Measurements from ENCODE around the gene SHISAL2A.

Gene SHISAL2A

DNA sequence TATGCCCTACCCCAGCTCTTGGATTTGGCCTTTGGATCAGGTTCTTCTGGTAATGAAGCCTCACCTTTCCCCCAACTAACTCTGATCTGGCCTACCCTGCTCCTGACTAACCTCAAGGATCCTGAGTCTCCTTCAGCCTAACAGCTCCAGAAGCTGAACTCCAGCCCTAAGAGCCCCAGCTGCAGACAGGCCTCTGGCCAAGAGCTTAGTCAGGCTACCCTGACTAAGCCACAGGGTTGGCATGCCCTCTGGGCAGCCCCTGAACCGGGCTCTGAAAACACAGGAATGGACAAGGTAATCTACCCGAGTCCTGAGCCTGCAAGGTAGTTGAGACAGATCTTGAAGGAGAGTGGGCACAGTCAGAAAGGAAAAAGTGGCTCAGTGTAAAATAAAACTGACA lies 35.7 kb downstream of the SHISAL2A start:
- in situ Hi-C loops (cut with HindIII; ENCODE audit: low pct_unique_long_range_greater_than_20kb, low sequenced_read_pairs): no loop called here
- no peak for TF ChIP-seq JUND (IDR thresholded peaks at IDR 0.05; ENCODE audit: low read depth)
- no peak for DNase-seq (ENCODE audit: low read depth in 1 of 2, low spot score in 1 of 2)

DNA sequence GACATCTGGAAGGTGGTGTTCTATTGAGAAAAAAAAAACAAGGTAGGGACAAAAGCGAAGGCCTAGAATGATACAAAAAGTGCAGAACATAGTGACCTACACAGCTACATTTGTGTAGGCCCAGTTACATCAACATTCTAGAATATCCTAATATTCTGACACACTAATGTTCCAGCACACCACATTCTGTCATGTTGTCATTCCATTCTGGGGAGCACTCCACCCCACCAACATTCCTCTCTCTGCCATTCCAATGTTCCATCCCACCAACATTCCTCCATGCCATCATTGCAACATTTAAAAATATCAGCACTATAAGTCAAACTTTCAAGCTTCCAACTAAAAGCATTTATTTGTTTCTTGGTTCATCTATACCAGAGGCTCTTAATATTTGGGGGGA lies 36.7 kb downstream of the SHISAL2A start:
- in situ Hi-C loops (cut with HindIII; ENCODE audit: low pct_unique_long_range_greater_than_20kb, low sequenced_read_pairs): no loop called here
- DNase-seq (ENCODE audit: low read depth in 1 of 2, low spot score in 1 of 2): no peak
- no peak for TF ChIP-seq JUND (IDR thresholded peaks at IDR 0.05; ENCODE audit: low read depth)

DNA sequence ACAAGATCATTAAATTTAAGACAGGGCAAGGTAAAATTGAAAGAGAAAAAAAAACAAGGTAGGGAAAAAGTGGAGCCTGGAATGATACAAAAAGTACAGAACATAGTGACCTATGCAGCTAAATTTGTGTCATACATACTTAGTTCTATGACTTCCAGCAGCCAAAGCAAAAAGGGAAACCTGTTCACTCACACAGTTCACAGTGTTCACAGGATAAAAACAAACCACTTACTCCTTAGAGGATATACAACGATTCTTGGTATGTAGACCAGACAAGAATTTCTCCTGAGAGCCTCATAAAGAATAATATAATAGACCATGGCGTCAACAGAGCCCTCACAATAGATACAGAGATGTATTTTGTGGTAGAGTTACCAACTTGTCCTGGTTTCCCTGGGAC lies 37.6 kb downstream of the SHISAL2A start:
- TF ChIP-seq JUND (IDR thresholded peaks at IDR 0.05; ENCODE audit: low read depth): no peak
- no peak for DNase-seq (ENCODE audit: low read depth in 1 of 2, low spot score in 1 of 2)
- in situ Hi-C loops (cut with HindIII; ENCODE audit: low pct_unique_long_range_greater_than_20kb, low sequenced_read_pairs): no loop called here

DNA sequence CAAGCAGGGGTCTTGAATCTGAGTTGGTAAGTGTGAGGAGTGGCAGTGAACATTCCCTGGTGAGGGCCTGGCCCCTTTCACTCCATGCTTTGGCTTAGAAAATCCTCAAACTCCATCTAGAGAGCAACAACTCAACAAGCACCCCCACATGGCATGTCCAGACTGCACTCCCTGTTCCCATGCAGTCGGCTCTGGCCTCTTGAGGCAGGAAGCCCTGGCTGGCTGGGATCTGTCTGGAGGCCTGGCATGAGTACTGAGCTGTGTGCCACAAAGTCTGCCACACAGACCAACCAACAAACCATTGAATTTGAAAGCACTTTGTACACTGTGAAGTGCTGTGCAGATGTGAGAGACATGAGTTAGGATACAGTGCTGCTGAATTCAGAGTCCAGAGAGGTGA lies 40.0 kb downstream of the SHISAL2A start:
- TF ChIP-seq JUND (IDR thresholded peaks at IDR 0.05; ENCODE audit: low read depth): no peak
- no peak for DNase-seq (ENCODE audit: low read depth in 1 of 2, low spot score in 1 of 2)
- in situ Hi-C loops (cut with HindIII; ENCODE audit: low pct_unique_long_range_greater_than_20kb, low sequenced_read_pairs): no loop called here

DNA sequence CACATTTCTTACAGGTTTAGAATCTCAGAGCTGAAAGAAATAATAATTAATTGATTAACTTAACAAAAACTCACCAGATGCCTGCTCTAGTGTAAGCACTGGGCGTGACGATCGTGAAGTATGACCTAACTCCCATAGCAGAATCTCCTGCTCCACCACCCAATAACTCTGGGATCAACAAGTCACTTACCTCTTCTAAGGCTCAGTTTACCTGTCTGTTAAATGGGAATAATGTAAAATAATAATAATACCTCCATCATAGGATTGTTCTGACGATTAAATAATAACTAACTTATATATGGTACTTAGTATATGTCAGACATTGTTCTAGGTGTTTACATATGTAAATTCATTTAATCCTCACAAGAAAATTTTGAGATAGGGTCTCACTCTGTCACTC lies 40.5 kb downstream of the SHISAL2A start:
- TF ChIP-seq JUND (IDR thresholded peaks at IDR 0.05; ENCODE audit: low read depth): no peak
- no peak for DNase-seq (ENCODE audit: low read depth in 1 of 2, low spot score in 1 of 2)
- in situ Hi-C loops (cut with HindIII; ENCODE audit: low pct_unique_long_range_greater_than_20kb, low sequenced_read_pairs): no loop called here

DNA sequence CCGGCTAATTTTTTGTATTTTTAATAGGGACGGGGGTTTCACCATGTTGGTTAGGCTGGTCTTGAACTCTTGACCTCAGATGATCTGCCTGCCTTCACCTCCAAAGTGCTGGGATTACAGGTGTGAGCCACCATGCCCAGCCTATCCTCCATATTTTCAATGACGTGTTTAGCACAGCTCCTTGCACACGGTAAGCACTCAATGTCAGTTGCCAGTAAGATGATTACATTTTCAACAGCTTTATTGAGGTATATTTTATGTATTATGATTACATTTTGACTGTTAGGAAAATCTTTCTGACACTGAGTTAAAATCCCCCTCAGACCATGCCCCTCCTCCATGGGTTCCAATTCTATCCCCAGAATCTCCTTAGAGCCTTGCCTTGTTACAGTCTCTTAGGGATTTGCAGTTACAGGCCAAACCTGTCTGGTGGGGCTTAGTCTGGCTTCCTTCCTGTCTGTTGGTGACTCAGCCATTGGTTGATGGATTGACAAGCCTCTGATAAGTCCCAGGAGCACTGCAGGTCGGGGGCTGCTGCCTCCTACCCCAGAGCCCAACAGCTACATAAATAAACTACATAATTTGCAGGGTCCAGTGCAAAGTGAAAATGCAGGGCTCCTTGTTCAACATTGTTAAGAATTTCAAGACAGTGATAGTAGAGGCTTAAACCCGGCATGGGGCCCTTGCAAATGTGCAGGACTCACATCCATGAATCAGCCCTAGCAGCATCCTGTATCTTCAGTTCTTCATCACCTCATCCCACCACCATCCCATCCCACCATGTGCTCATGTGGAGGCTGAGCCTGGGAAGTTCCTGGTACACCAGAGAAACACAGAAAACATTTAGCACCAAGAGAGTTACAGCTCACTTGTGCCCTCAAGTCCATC lies 41.8 kb downstream of the SHISAL2A start:
- DNase-seq (ENCODE audit: low read depth in 1 of 2, low spot score in 1 of 2): peak in 1 of 2 experiments; percentile 72
- in situ Hi-C loops (cut with HindIII; ENCODE audit: low pct_unique_long_range_greater_than_20kb, low sequenced_read_pairs): no loop called here
- TF ChIP-seq JUND (IDR thresholded peaks at IDR 0.05; ENCODE audit: low read depth): no peak

DNA sequence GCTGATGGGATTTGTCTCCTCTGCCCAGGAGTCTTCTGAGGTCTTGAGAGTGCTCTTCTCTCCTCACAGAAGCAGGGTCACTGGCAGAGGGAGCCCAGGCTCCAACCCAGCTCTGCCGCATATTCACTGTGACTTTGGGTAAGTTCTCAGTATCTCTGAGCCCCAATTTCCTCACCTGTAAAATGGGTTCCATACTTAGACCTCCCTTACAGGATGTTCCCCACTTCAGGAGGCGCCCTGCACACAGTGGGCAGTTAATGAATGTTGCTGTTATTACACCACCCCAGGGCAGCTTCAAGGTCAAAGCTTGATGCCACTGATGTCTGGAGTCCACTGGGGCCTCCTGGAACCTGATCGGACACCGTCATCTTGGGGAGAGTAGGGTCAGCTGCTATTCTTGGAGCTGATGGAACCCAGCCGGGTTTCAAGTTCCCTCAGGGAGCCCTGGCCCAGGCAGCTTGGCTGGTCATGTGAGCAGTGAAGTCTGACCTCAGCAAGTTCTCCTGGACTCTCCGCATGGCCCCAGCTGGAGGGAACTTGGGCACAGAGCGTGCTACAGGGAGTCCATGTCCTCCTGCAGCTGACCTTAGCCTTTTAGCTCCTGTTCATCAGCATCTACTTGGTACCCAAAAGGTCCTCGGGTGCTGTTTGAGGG lies 43.4 kb downstream of the SHISAL2A start:
- DNase-seq (ENCODE audit: low read depth in 1 of 2, low spot score in 1 of 2): no peak
- in situ Hi-C loops (cut with HindIII; ENCODE audit: low pct_unique_long_range_greater_than_20kb, low sequenced_read_pairs): no loop called here
- TF ChIP-seq JUND (IDR thresholded peaks at IDR 0.05; ENCODE audit: low read depth): no peak

DNA sequence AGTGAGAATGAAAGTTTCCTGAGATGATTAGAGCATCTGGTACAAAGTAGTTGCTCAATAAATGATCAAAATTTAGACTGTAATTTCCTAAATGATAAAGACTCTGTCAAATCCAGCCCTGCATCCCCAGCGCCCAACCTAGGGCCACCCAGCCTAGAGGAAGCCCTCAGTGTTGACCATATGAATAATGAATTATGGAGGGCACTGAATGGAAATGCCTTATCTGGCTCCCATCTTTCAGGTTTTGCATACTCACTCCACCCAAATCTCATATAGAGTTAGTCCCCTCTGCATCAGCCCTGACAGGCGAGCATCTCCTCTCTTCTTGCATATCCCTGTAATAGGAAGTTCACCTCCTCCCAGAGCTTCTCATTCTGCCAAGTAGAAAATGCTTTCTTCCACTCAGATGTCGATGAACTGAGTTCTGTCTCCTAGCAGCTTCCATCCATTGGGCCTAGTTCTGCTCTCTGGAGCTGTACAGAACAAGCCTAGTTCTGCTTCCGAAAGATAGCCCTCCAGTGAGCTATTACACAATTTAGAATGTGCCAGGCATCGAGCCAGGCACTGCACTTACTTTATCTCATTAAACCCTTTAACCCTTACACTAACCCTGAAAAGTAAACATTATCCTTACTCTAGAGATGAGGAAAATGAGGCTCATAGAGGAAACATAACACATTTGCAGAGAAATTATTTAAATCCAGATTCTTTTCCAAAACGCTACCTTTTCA lies 44.3 kb downstream of the SHISAL2A start:
- in situ Hi-C loops (cut with HindIII; ENCODE audit: low pct_unique_long_range_greater_than_20kb, low sequenced_read_pairs): no loop called here
- DNase-seq (ENCODE audit: low read depth in 1 of 2, low spot score in 1 of 2): no peak
- no peak for TF ChIP-seq JUND (IDR thresholded peaks at IDR 0.05; ENCODE audit: low read depth)

DNA sequence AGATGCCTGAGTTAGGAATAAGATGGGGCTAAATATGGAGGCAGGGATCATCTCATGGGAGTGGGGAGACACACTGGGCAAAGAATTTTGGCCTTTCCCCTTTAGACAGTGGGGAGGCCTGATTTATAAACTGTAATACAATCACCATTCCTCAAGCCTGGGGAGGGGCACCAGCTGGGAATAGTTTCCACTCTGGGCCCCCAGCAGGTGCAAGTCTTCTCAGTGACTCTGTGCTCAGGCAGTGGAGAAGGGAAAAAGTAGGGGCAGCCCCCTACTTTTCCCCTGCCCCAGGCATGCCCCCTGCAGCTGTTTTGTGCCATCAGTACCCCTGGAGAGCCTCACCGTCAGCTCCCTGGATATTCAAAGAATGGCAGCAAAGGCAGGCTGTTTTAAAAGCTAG lies 46.1 kb downstream of the SHISAL2A start:
- no peak for DNase-seq (ENCODE audit: low read depth in 1 of 2, low spot score in 1 of 2)
- no peak for TF ChIP-seq JUND (IDR thresholded peaks at IDR 0.05; ENCODE audit: low read depth)
- in situ Hi-C loops (cut with HindIII; ENCODE audit: low pct_unique_long_range_greater_than_20kb, low sequenced_read_pairs): no loop called here

DNA sequence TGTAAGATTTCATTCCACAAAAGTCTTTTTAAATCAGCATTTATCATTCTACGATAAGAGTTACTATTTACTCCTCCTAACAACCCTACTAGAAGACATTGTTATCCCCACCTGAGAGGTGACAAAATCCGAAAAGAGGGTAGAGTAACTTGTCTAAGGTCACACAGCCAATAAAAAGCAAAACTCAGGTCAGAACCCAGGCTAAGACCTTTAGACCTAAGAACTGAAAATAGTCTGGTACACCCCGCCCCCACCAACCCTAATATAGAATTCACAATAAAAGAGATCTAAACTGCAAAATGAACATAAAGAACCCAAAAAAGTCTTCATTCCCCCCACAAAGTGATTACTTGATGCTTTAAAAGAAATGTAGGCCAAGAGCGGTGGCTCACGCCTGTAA lies 46.5 kb downstream of the SHISAL2A start:
- in situ Hi-C loops (cut with HindIII; ENCODE audit: low pct_unique_long_range_greater_than_20kb, low sequenced_read_pairs): no loop called here
- no peak for DNase-seq (ENCODE audit: low read depth in 1 of 2, low spot score in 1 of 2)
- TF ChIP-seq JUND (IDR thresholded peaks at IDR 0.05; ENCODE audit: low read depth): no peak

DNA sequence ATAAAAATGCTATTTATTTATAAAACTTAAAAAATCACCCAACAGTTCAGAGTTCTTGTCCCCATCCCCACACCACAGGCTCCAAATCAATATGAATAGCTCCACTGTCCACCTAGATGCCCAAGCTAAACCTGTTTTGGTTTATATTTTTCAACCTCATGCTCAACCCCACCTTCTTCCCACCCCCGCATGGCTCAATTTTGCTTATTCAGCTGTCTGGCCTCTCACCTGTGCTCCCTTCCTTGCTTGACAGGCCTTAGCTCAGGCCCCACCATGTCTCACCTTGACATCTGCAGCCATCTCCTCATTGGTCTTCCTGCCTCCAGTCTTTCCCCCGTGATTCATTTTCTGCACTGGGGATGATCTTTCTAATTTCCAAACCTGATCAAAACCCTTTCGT lies 47.4 kb downstream of the SHISAL2A start:
- no peak for DNase-seq (ENCODE audit: low read depth in 1 of 2, low spot score in 1 of 2)
- TF ChIP-seq JUND (IDR thresholded peaks at IDR 0.05; ENCODE audit: low read depth): no peak
- in situ Hi-C loops (cut with HindIII; ENCODE audit: low pct_unique_long_range_greater_than_20kb, low sequenced_read_pairs): no loop called here

DNA sequence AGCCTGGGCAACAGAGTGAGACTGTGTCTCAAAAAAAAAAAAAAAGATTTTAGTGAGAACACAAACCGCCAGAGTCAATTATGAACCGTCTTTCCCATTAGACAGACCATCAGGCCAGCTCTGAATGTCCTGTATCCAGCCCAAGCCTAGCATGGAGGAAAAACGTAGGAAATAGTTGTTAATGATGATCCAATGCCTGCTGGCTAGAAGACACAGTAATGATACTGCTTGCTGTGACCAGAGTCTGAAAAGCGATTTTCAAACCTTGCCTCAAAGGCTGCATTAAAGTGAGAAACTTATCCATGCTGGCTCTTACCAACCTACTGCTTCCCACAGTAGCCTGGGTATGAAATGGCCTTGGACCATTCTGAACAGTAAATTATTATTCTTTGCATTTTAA lies 48.2 kb downstream of the SHISAL2A start:
- TF ChIP-seq JUND (IDR thresholded peaks at IDR 0.05; ENCODE audit: low read depth): no peak
- no peak for DNase-seq (ENCODE audit: low read depth in 1 of 2, low spot score in 1 of 2)
- in situ Hi-C loops (cut with HindIII; ENCODE audit: low pct_unique_long_range_greater_than_20kb, low sequenced_read_pairs): no loop called here

Data from T47D (cell line).